ENCODE results near the gene SPTBN2.

The SPTBN2 gene

DNA sequence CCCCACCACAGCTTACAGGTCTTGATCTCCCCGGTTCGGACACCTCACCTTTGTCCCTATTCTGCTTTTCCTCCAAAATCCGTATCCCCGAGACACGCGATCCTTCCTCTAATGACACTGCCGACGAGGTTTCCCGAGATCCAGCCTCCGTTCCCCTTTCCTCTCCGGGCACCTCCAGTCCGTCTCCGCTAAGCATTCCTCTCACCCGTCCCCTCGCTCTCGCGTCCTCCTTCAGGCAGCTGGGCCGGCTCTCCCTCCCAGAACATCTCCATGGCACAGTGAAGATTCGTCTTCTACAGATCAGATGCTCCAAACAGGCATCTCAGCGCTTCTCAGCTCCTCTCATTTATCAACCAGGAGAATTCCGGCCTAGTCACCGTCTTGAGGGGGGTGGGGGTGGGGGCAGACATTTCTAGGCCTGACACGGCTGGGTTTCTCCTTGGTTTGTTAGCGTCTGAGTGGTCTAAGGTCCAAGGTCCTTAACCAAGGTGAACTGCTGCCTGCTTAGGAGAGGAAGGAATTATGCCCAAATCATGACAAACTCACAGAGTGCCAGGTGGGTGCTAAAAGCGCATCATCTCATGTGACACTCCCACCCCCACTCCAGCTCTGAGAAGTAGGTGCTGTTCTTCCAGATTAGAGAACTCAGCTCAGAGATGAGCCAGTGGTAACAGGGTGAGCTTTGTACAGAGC, at the start of gene SPTBN2:
Gene SPTBN2 (minus strand): TSS at position 524 of the 693 bp plus-strand sequence. CDS start 7,976 bp downstream, outside the sequence.
- DNase-seq (ENCODE audit: low read depth in 2 of 2) = no peak

DNA sequence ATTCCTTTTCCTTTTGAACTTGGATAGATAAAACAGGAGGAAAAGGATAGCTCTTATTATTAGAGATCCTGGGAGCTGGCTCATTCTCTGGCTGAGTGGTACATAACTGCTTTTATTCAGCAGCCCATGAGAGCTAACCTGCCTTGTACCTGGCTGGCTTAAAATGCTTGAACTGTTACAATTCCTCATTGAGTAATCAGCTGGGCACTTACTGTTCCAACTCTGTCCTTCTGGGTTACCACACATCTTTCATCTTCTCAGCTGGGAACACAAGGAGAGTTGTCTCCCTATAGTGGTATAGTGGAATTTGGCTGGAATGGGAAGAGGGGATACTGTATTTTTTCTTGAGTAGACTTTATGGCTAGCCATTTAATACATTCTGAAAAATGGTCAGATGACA, 39.8 kb upstream of the SPTBN2 start:
- no peak for DNase-seq (ENCODE audit: low read depth in 2 of 2)

DNA sequence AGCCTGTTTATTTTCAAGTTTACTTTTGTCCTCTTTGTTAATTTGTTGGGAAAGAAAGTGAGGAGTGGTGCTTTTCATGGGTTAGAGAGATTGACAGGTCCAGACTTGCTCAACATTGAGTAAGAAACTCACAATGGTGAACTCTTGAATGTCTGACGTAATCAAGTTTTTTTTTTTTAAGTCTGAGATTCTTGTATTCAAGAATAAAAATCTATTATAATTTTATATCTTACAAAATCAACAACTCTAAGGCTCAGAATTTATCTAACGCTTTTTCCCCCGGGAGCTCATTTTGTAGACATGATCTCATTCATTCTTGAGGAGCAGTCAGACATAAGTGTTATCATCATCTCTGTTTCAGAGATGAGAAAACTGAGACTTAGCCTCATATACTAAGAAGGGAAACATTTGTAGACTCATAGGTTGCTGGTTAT, 39.1 kb upstream of the SPTBN2 start:
- DNase-seq (ENCODE audit: low read depth in 2 of 2) = no peak

DNA sequence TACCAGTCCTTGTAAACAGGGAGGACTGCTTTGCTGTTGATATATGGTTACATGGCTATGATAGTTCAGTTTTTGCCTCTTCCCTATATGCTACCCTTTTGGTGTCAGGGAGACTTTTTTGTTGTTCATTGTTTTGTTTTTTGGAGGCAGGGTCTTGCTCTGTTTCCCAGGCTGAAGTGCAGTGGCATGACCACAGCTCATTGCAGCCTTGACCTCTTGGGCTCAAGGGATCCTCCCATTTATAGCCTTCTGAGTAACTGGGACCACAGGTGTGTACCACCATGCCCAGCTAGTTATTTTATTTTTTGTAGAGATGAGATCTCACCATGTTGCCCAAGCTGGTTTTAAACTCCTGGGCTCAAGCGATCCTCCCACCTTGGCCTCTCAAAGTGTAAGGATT, 38.6 kb upstream of the SPTBN2 start:
- DNase-seq (ENCODE audit: low read depth in 2 of 2) = no peak

DNA sequence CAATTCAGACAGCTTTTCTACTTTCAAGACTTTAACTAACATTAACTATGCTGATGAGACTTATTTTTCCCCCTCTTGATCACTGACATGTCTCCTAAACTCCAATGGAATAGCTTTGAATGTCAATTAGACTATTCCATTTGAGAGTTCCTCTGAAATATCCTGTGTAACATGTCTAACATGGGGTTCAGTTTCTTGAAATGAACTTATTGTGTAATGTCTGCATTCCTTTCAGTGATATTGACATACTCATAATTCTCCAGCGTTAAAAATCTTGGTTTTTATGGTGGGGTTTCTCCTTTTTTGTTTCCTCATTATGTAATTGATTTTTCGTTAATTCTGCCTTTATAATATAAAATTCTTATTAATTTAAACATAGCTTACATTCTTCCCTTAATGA, 37.7 kb upstream of the SPTBN2 start:
- DNase-seq (ENCODE audit: low read depth in 2 of 2) = no peak

DNA sequence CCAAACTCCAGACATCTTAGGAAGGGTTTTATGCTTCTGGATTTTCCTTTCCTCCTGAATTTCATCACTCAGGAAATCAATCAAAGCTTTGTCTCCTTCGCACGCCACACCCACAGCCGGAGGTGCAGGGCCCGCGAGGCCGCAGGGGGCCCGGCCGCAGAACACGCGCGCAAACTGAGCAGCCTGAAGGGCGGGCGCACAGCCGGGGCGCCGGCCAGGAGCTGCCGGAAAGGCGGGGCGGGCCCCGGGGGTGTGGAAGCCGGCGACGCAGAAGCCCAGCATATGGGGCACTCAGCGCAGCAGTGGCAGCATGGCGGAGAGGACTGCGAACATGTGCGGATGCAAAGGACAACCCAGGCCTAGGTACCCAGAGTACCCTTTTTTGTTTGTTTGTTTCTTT, 33.1 kb upstream of the SPTBN2 start:
- no peak for DNase-seq (ENCODE audit: low read depth in 2 of 2)

DNA sequence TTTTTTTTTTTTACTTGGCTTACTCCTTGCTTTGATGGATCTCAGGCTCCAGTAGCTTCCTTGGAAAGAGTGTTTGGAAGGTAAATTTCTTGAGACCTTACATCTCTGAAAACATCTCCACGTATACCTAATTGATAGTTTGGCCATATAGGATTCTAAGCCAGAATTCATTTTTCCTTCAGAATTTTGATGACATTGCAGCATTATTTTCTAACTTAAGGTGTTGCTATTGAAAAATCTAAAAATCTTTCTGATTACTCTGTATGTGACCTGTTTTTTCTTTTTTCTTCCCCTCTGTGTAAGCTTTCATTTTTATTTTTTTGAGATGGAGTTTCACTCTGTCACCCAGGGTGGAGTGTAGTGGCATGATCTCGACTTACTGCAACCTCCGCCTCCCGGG, 23.1 kb upstream of the SPTBN2 start:
- DNase-seq (ENCODE audit: low read depth in 2 of 2) = no peak

DNA sequence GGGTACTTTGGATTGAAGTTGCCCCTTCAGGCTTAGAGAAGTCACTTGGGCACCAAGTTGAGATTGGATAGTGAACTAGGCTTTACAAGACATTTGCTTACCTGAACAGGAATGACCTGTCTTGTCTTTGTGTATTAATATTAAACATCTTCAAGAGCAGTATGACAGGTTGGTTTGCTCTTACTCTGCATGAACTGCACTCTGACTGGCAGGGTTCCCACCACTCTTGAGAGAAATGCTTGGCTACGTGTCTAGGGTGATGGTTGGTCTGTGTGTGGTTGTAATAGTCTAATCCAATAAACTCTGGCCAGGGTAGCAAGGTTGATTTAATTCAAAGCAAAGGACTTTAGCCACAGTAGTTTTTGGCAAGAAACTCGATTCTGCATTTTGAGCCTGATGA, 20.1 kb upstream of the SPTBN2 start:
- no peak for DNase-seq (ENCODE audit: low read depth in 2 of 2)

DNA sequence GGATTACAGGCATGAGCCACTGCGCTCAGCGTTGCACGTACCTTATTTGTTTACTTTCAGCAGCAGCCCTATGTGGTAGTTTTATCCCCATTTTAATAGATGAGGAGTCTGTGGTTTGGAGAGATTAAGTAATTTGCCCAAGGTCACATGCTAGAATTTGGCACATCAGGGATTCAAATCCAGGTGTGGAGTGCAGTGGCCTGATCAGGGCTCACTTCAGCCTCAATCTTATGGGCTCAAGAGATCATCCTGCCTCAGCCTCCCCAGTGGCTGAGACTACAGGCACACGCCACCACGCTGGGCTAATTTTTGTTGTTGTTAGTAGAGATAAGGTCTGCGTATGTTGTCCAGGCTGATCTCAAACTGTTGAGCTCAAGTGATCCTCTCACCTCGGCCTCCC, 18.5 kb upstream of the SPTBN2 start:
- DNase-seq (ENCODE audit: low read depth in 2 of 2) = no peak

DNA sequence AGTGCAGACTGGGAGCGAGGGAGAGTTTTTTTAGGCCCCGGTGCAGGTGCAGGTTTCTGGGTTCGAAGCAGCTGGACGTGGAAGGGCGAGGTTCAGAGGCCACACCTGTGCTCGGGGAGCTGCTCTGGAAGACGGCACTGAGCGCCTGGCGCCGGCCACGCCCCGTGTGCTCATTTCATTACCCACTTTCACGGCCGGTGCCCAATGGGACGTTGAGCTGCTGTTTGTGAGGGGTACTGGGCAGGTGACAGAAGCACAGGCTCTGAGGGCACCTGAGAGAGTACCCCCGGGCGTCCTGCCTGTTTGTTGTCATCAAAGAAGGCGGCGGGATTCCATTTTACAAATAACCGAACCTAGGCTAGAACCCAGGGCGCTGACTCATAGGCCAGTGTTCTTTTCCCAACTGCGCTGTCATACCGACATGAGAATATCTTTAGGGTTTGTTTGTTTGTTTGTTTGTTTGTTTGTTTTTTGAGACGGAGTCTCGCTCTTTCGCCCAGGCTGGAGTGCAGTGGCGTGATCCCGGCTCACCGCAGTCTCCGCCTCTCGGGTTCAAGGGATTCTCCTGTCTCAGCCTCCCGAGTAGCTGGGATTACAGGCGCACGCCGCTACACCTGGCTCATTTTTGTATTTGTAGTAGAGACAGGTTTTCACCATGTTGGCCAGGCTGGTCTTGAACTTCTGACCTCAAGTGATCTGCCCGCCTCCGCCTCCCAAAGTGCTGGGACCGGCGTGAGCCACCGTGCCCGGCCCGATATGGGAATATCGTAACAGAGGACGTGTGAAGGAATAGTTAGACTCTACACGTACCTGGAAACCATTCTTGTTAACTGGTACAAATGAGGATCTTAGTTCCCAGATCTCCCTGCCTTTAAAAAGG, 16.6 kb upstream of the SPTBN2 start:
- peak; percentile 11 to 37 for DNase-seq (ENCODE audit: low read depth in 2 of 2)

DNA sequence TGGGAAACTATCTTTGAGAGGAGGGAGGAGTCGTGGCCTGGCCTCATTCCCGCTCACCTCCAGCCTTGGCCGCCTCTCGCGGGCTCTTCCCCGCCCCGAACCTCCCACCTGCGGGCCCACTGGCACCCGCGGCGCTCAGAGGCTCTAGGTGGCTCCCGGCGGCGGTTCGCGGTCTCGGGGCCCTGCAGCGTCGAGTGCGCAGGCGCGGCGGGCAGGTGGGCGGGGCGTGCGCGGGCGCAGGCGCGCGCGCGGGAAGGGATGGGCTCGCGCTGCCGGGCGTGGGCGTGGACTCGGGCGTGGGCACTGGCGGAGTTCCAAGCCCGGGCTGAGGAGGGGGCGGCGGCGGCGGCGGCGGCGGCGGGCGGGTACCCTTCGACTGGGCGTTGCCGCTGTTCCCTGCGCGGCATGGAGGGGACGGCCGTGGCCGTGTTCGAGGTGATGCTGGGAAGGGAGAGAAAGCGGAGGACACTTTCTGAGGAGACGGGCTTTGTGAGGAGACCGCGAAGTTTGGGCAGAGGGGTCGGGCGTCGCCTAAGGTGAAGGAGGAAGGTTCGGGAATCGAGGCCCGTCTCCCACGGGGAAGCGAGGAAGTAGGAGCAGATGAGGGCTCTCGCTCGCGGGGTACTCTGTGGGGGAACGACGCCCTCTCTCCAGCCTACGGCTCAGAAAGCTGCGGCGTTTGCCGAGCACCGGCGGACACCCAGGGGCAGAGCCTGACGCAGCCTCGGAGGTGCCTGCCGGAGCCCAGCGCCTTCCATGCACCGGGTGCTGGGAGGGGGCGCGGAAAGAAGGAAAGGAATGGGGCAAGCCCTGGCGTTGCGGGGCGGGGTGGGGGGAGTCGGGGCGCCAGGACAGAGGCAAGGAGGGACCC, 15.7 kb upstream of the SPTBN2 start:
- peak; percentile 81 to 83 for DNase-seq (ENCODE audit: low read depth in 2 of 2)

DNA sequence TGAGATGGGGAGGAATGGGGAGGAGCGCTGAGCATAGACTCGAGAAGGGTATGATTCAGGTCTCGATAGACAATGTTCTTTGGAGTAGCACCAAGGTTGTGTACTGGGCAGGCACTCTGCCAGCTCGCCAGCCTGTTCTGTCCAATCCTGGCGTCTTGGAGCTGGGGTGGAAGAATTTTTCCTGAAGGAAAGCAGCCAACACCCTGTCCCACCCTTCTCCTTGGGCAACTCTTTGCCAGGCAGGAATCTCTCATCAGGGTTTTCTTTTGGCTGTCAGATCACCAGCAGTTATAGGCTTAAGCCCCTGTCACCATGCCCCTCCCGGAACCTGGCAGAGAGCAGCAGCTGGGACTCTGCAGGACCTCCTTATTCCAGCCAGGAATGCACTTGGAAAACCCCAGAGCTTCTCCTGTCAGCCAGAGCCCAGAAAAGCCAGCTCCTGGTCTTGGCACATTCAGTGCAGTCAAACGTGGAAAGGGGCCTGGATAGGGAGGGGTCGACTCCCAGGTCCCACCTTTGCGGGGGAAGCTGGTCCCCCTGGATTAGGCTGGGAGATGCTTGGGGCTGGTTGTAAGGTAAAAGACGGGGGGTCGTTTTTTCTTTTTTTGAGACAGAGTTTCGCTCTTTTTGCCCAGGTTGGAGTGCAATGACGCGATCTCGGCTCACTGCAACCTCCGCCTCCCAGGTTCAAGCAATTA, 14.4 kb upstream of the SPTBN2 start:
- no peak for DNase-seq (ENCODE audit: low read depth in 2 of 2)

DNA sequence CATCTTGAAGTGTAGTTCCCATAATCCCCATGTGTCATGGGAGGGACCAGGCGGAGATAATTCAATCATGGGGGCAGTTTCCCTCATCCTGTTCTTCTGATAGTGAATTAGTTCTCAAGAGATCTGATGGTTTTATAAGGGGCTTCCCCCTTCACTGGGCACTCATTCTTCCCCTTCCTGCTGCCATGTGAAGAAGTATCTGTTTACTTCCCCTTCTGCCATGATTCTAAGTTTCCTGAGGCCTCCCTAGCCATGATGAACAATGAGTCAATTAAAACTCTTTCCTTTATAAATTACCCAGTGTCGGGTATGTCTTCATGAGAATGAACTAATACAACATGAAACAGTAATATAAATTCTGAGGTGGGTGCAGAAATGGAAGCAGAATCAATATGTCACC, 12.1 kb upstream of the SPTBN2 start:
- DNase-seq (ENCODE audit: low read depth in 2 of 2) = no peak

DNA sequence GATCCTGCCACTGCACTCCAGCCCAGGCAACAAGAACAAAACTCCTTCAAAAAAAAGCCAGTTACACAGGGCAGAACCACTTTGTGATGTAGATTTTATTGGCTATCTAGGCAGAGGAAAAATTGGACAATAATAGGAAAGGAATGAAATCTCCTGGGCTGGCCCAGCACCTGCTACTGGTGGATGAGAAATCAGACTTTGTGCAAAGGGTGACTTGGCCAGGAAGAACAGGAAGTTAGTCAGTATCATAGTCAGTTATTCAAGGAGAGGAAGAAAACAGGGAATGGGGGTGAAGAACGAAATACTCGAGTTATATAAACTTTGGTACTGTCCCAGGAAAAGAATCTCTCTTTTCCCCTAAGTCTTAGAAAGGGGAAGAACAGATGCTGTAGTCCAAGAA, 11.0 kb upstream of the SPTBN2 start:
- DNase-seq (ENCODE audit: low read depth in 2 of 2) = no peak

DNA sequence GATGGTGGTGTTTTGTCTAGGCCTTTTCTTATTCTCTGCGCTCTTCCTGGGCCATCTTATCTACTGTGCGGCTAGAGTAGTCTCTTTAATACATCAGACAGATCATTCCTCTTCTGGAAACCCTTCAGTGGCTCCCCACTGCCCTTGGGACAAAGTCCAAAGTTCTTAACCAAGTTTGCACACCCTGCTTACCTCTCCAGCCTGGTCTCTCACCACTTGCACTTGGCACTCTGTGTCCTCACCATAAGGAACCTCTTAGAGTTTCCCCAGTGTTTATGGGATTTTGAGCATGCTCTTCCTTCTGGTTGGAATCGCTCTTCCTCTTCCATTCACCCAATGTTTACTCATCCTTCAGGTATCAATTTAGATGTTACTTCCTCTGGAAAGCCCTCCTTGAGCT, 5.2 kb upstream of the SPTBN2 start:
- no peak for DNase-seq (ENCODE audit: low read depth in 2 of 2)

DNA sequence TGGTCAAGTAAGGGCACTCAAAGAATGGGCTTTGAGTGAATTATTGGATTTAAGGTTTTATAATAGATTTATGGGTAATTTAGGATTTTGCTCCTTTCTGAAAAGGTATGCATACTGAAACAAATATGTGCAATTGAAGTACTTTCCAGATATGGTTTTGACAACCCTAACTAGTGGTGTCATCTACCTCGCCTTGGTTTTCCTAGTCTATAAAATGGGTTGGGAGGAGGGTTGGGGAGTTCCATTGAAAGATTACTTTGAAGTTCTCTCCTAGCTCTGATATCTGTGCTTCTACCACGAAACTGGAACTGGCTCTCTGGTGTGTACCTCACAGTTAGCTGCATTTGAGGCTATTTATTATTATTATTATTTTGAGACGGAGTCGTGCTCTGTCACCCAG, 431 bp upstream of the SPTBN2 start:
- DNase-seq (ENCODE audit: low read depth in 2 of 2) = no peak

DNA sequence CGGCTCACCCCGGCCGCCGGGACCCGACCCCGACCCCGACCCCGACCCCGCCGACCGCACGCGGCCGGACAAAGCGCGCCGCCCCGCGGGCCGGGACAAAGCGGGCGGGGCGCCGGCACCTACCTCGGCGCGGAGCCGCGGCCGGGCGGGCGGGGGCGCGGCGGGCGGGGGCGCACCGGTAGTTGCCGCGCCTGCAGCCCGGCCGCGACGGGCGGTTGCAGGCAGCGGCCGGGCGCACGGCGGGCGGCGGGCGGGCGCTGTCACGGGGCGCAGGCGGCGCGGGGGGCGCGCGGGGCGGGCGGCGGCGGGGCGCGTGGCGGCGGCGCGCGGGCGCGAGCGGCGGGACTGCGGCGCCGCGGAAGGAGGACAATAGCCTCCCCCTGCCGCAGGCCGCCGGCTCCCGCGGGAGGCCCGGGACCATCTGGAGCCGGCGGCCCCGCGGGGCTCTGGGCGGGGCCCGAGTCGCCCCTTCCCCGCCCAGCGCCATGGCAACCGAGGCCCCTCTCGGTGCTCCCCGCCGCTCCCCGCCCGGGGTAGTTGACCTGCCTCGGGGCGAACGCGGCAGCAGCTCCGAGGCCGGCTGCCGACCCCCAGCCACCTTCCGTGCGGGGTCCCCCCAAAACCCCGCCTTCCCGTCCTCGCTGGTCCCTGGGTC, 851 bp downstream of the SPTBN2 start:
- DNase-seq (ENCODE audit: low read depth in 2 of 2) = no peak

DNA sequence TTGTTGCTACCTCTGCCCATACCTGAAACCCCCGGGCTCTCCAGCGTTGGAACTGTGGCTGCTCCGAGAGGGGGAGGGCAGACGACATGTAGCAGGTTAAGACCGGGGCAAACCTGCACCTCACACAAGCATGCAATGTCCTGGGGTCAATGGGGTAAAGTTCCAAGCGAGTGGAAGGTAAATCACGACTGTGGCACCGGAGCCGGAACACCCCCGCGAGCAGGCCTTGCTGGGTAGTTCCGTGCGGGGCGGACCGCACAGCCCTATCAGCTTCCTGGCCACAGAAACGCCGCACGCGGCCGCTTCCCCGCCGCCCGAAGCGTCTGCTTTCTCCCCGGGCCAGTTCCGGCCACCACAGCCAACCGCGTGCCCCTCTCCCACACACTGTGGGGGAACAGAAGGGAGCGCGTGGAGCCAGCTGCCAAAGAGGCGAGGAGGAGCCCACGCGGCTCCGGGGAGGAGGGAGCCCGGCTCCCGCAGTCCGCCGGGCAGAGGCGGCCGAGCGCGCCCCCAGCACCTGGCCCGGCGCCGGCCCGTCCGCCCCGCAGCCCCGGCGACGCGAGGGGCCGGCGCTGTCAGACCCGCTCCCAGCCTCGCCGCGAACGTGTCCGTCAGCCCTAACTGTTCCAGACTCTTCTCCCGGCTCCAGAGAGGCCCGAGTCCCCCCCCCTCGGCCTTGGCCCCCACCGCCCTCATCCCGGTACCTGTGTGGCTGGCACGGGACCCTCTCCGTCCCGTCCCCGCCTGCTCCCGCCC, 1.6 kb downstream of the SPTBN2 start:
- peak in 1 of 2 experiments; percentile 11 for DNase-seq (ENCODE audit: low read depth in 2 of 2)

DNA sequence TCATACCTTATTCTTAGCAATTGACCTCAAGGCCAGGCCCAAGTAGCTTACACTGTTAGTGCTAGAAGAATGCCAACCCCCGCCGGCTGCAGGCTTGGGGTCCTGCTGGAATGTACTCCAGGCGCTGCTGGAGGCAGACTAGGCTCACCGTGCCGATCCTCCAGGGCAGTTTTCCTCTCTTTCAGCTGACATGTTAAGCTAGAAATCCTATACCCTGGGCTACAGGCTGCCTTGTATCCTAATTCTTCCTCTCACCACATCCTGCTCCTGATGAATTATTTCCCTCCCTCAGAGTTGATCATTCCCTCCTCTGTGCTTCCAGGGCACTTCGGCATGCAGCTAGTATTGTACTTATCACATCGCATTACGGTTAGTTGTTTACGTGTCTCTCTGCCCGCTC, 3.4 kb downstream of the SPTBN2 start:
- DNase-seq (ENCODE audit: low read depth in 2 of 2) = no peak

DNA sequence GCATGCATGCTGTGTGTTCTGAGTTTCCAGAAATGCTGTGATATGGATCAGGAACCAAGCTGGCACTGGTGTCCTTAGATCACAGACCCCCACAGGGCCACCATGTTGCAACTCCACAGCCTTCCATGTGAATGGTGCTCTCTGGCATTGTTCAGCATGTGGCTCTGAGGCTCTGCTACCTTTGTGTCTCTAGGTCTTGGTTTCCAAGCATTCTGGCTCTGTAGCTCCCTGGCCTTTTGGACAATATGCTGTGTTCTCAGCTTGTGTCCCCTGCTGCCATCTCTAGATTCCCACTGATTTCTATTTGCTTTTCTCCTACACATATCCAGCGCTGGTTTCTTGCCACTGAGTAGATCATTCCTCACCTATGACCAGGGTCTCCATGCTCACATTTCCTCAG, 3.9 kb downstream of the SPTBN2 start:
- no peak for DNase-seq (ENCODE audit: low read depth in 2 of 2)

All from stimulated activated CD4-positive, alpha-beta T cell treated with anti-CD3 and anti-CD28 coated beads, Interleukin-12 subunit alpha, Interleukin-12 subunit beta, amount 100 ng/mL, for 24 hours (primary cell).